ENCODE measurements around the gene LCT.
A peak's percentile ranks its signal among the peaks of the same experiment; 100 is the strongest.
"Not testable (repeated sequence)": the region's sequence is repeated elsewhere in the genome, so short reads cannot be mapped to it uniquely, and the experiment has no call there.

Gene LCT

GRCh38 chr2:135836596-135837270 is at the start of gene LCT:
LCT (minus strand) TSS chr2:135837184; CDS start chr2:135837169, 15 bp downstream.
- in situ Hi-C loops (cut with HindIII; ENCODE audit: low sequenced_read_pairs), result no loop called here
- no peak for DNase-seq (ENCODE audit: low read depth)
- no peak within 1 kb of the TSS for H3K4me3 ChIP-seq (ENCODE audit: low read depth, low read length)
- TF ChIP-seq, protein P1, sequence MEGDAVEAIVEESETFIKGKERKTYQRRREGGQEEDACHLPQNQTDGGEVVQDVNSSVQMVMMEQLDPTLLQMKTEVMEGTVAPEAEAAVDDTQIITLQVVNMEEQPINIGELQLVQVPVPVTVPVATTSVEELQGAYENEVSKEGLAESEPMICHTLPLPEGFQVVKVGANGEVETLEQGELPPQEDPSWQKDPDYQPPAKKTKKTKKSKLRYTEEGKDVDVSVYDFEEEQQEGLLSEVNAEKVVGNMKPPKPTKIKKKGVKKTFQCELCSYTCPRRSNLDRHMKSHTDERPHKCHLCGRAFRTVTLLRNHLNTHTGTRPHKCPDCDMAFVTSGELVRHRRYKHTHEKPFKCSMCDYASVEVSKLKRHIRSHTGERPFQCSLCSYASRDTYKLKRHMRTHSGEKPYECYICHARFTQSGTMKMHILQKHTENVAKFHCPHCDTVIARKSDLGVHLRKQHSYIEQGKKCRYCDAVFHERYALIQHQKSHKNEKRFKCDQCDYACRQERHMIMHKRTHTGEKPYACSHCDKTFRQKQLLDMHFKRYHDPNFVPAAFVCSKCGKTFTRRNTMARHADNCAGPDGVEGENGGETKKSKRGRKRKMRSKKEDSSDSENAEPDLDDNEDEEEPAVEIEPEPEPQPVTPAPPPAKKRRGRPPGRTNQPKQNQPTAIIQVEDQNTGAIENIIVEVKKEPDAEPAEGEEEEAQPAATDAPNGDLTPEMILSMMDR (IDR thresholded peaks at IDR 0.05; ENCODE audit: low read depth, low read length, missing control alignments), result no peak

GRCh38 chr2:135885709-135886108 is 48.7 kb upstream of the LCT start:
- TF ChIP-seq, protein P1 (IDR thresholded peaks at IDR 0.05; ENCODE audit: low read depth, low read length, missing control alignments), result no peak
- in situ Hi-C loops (cut with HindIII; ENCODE audit: low sequenced_read_pairs), result no loop called here
- DNase-seq (ENCODE audit: low read depth), result no peak
- H3K4me3 ChIP-seq (ENCODE audit: low read depth, low read length), result no peak overlapping the region

DNA sequence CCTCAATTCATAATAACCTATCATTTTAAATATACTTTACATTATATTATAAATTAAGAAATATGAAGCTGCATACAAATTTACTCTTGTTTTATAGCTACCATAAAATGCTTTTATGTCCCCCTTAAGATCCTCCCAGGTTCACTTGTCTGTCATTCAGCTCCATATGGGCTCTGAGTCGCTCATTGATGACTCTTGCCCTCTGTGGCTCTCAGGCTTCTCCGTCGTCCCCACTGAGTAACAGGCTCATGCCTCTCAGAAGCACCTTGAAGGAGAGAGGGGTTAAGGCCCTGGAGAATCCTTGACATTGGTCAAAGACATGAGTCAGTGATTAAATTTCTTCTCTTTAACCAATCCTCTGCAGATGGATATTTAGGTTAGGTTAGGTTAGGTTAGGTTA is 45.4 kb upstream of the LCT start:
- DNase-seq (ENCODE audit: low read depth), result no peak
- no peak overlapping the region for H3K4me3 ChIP-seq (ENCODE audit: low read depth, low read length)
- TF ChIP-seq, protein P1 (IDR thresholded peaks at IDR 0.05; ENCODE audit: low read depth, low read length, missing control alignments), result no peak
- in situ Hi-C loops (cut with HindIII; ENCODE audit: low sequenced_read_pairs), result no loop called here

- peak overlapping the region; percentile 78 for H3K4me3 ChIP-seq (ENCODE audit: low read depth, low read length)
- in situ Hi-C loops (cut with HindIII; ENCODE audit: low sequenced_read_pairs); DNase-seq (ENCODE audit: low read depth): not testable (repeated sequence)
Observed at GRCh38 chr2:135876770-135877169, 39.8 kb upstream of the LCT start.

GRCh38 chr2:135876066-135876711 is 39.2 kb upstream of the LCT start, which contains the start of gene MCM6:
MCM6 (minus strand) TSS chr2:135876443; CDS start chr2:135876365, 78 bp downstream.
- TF ChIP-seq, protein P1 (IDR thresholded peaks at IDR 0.05; ENCODE audit: low read depth, low read length, missing control alignments), result no peak
- in situ Hi-C loops (cut with HindIII; ENCODE audit: low sequenced_read_pairs), result no loop called here

DNA sequence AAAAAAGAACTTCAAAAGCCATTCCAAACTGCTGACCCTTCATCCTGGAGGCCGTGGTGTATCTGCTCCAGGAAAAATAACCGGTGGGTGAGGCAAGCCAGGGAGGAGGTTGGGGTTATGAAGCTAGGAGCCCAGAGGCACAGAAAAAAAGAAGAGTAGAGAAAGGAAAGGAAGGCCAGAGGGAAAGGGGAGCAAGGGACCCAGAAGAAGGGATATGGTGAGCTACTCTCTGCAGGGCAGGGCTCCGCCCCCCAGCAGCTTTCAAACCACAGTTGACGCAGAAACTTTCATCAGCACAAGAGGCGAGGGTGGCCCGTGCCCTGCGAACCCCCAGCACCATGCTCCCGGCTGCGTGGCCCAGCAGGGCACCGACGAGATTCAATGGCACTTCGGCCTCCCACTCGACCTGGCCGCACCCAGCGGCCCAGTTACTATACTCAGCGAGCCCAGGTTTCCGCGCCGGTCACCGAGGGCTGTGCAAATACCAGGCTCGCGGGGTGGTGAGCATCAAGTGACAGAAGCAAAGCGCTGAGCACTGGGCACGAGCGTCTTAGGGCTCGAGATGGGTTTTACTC is 38.6 kb upstream of the LCT start:
- in situ Hi-C loops (cut with HindIII; ENCODE audit: low sequenced_read_pairs), result no loop called here
- DNase-seq (ENCODE audit: low read depth), result peak; percentile 18
- H3K4me3 ChIP-seq (ENCODE audit: low read depth, low read length), result peak overlapping the region; percentile 78
- TF ChIP-seq, protein P1 (IDR thresholded peaks at IDR 0.05; ENCODE audit: low read depth, low read length, missing control alignments), result no peak

More at GRCh38 chr2:135876066-135876711, 39.2 kb upstream of the LCT start, which contains the start of gene MCM6:
- peak within 1 kb of the TSS; percentile 78 for H3K4me3 ChIP-seq (ENCODE audit: low read depth, low read length)
- peak; percentile 99 for DNase-seq (ENCODE audit: low read depth)

Measured in astrocyte of the cerebellum (primary cell).